ENCODE measurements around the gene SNED1.
A peak's percentile ranks its signal among the peaks of the same experiment; 100 is the strongest.
"Not testable (repeated sequence)": the region's sequence is repeated elsewhere in the genome, so short reads cannot be mapped to it uniquely, and the experiment has no call there.

SNED1 gene

GRCh38 chr2:241081643-241082340 lies 83.4 kb downstream of the SNED1 start:
- intact Hi-C loops (cut with DNase I) = no loop called here
- DNase-seq = peak in 5 of 42 donors; percentile 6 to 29 (median 21)

DNA sequence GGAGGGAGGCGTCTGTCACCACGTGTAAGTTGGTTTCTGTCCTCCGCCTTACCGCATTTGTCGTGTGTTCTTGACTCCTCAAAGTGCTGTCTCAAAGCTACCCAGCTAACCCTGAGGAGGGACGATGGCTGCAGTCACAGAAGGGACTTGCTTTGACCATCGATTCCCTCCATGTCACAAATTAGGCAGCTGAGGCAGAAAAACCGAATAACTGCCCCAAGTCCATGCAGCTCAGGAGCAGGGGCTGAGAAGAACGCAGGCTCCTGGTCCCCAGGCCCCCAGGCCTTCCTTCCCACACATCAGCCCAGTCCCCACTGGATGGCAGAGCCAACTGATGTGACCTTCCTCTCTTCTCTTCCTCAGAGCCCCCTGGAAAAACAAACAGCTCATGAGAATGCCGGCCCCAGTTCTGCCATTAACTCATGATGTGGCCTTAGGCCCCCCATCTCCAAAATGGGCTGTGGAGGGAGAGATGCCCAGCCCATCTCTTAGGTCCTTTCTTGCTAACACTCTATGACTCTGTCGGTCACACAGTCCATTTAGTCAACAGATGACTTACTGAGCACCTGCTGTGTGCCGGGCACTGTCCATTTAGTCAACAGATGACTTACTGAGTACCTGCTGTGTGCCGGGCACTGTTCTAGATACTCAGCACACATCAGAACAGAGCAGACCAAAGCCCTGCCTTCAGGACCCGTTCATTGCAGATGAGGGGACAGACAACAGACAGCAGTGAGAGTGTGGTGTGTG lies 84.1 kb downstream of the SNED1 start:
- intact Hi-C loops (cut with DNase I) = no loop called here
- peak in 4 of 42 donors; percentile 1 to 23 (median 12) for DNase-seq

DNA sequence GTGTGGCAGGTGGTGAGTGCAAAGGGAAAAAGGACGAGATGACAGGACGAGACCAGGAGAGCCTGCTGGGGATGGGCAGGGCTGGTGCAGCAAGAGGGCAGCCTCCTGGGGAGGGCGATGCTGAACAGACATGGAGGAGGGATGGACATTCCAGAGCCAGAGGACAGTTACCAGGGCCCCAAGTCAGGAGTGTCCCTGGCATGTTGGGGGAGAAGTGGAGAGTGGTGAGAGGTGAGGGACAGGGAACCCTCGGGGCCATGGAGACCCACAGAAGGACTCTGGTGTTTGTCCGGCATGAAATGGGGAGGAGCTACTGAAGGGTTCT lies 84.6 kb downstream of the SNED1 start:
- peak in 4 of 42 donors; percentile 5 to 27 (median 14) for DNase-seq
- intact Hi-C loops (cut with DNase I) = no loop called here

DNA sequence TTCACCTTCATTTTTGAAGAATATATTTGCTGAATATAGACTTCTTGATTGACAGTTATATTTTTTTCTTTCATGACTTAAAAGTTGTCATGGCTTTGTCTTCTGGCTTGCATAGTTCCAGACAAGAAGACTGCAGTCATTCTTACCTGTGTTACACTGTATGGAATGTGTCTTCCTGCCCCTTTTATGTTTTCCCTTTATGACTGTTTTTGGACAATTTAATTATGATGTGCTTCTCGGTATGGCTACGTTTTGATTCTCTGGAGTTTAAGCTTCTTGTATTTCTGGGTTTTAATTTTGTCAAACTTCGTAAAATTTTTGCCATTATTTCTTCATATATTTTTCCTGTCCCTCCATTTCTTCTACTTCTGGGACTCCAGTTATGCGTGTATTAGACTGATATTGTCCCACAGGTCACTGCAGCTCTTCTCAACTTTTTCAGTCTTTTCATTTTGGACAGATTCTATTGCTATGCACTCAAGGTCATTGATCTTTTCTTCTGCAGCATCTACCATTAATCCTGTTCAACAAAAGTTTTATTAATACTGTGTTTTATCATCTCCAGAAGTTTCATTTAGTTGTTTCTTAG lies 86.5 kb downstream of the SNED1 start:
- intact Hi-C loops (cut with DNase I) = no loop called here
- no peak for DNase-seq

- intact Hi-C loops (cut with DNase I) = no loop called here
- peak in 8 of 42 donors; percentile 15 to 53 (median 32) for DNase-seq
Observed at GRCh38 chr2:241087420-241088268, 89.2 kb downstream of the SNED1 start.

- intact Hi-C loops (cut with DNase I) = no loop called here
- DNase-seq = peak in 1 of 42 donors; percentile 9
Observed at GRCh38 chr2:241088376-241088775, 90.0 kb downstream of the SNED1 start.

DNA sequence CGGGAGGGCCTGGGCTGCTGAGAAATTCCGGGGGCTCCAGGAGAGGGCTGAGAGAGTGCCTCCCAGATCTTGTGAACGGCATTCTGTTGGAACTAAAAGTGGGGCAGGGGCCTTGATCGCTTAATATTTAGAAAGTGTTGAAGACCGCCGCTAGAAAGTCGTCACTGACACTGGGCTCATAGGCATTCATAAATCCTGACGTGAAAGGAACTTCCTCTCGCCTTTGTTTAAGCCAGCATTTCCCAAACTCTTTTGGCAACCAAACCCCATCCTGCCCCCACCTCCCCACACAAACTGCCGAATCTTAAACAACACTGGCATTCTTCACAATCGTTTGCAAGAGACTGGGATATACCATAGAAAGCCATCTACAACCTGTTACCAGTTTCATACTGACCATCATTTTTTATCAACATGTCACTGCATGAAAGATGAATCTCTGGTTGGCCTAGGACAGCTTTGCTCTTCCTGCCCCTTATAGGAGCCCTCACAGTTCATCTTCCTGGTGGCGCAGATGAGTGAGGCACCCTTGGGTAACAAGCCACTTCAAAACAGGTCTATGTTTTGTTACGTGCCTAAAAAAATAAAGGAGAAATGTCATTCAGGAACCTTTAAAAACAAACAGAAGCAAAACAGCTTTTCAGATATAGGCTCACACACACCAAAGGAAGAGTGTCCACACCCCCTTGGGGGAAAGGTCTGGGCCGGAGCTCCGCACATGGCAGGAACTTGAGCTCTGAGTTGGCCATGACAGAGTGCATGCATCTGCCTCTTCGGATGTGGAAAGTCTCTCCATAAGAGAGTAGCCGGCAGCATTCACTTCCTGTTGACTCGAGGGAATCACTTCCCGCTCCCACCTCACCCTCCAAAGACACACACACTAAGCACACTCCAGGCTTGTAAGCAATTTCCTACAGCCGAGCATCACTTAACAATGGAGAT lies 90.6 kb downstream of the SNED1 start:
- DNase-seq = peak in 3 of 42 donors; percentile 1 to 9 (median 2)
- intact Hi-C loops (cut with DNase I) = no loop called here

GRCh38 chr2:241091201-241091600 lies 92.8 kb downstream of the SNED1 start:
- peak in 20 of 42 donors; percentile 15 to 71 (median 38) for DNase-seq
- intact Hi-C loops (cut with DNase I) = no loop called here

- peak in 6 of 42 donors; percentile 13 to 58 (median 38) for DNase-seq
- intact Hi-C loops (cut with DNase I) = no loop called here
Observed at GRCh38 chr2:241091734-241092445, 93.5 kb downstream of the SNED1 start.

- peak in 3 of 42 donors; percentile 10 to 37 (median 31) for DNase-seq
Observed at GRCh38 chr2:241092677-241093076, 94.3 kb downstream of the SNED1 start.

GRCh38 chr2:241093133-241093781 lies 94.8 kb downstream of the SNED1 start:
- intact Hi-C loops (cut with DNase I) = not testable (repeated sequence)
- DNase-seq = peak in 1 of 42 donors; percentile 24

More at GRCh38 chr2:241092677-241093076, 94.3 kb downstream of the SNED1 start:
- intact Hi-C loops (cut with DNase I) = no loop called here

DNA sequence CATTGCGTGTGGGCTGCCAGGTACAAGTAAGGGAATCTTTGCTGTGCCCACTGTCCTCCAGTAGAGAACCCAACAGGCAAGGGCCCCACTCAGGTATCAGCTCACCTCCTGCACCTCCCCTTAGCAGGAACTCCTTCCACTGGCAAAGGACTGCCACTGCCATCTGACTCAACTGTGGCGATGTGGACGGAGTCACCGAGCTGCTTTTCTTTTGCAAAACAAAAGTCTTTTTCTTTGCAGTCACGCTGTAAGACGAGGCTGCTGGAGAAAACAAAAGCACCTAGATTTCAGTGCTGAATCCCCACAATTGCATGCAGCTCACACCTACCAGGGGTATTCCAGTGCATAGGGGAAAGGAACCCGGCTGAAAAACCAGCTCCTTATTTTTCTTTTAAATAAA lies 95.8 kb downstream of the SNED1 start:
- intact Hi-C loops (cut with DNase I) = no loop called here
- DNase-seq = peak in 2 of 42 donors; percentile 12 to 35

DNA sequence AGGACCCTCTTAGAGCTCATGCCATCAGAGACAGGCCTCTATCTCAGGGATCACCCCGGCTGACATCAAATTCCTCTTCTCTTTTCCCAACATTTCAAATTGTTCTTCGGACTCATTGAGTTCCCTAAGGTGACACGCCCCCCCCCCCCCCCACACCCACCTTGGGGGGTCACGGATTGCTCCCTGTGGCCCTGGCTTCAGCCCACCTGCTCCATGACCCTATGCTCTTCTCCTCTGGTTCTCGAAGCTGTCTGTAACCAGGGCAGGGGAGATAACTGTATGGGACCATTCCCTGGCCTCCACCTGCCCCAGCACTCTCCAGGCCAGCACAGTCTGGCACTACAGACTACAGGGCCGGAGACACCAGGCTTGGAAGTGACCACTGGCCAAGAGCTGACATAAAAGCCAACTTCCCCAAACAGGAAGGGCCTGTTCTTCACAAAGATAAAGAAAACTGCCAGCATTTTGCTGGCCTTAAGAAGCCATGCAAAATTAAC lies 96.6 kb downstream of the SNED1 start:
- intact Hi-C loops (cut with DNase I) = no loop called here
- DNase-seq = peak in 1 of 42 donors; percentile 9

- no peak for DNase-seq
- intact Hi-C loops (cut with DNase I) = no loop called here
Observed at GRCh38 chr2:241095594-241096290, 97.3 kb downstream of the SNED1 start.

- DNase-seq = no peak
- intact Hi-C loops (cut with DNase I) = no loop called here
Observed at GRCh38 chr2:241096979-241097378, 98.6 kb downstream of the SNED1 start.

- intact Hi-C loops (cut with DNase I) = no loop called here
- DNase-seq = no peak
Observed at GRCh38 chr2:241099246-241099645, 100.8 kb downstream of the SNED1 start.

All from head of caudate nucleus (tissue), 42 donors.